GM18508 (cell line): ENCODE measurements around the gene CAPN5.

Experiments used
- ATAC-seq: cut with Tn5 transposase; IDR thresholded peaks from one replicate; pipeline ENCODE4 v1.9.1; 2021; ENCODE audit warnings: moderate number of reproducible peaks; ENCODE audit not compliant: insufficient read depth, unreplicated experiment

CAPN5 gene

DNA sequence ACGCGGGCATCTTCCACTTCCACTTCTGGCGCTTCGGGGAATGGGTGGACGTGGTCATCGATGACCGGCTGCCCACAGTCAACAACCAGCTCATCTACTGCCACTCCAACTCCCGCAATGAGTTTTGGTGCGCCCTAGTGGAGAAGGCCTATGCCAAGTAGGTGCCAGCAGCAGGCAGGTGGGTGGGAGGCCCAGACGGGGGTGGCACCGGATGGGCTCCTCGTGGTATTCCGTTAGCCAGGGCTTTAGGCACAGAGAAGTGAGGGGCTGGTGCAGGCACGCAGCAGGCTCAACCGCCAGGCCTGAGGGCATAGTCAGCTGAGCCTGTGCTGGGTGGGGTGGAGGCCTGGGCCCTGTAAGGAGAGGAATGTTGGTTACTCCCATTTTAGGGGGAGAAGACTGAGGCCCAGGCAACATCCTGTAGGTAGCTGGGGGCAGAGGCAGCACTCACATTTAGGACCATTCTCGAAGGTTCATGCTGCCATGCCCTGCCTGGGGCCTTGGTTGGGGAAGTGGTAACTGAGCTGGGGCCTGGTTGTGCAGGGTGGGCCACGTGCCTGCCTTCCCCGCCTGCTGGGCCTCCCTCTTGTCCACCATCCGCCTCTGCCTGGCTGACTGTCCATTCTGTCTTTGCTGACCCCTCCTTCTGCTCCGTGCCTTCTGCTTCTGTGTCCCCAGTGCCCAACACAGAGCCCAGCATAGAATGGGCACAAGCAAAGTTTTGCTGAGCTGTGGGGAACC is 46.0 kb downstream of the CAPN5 start:
- ATAC-seq, result no peak

DNA sequence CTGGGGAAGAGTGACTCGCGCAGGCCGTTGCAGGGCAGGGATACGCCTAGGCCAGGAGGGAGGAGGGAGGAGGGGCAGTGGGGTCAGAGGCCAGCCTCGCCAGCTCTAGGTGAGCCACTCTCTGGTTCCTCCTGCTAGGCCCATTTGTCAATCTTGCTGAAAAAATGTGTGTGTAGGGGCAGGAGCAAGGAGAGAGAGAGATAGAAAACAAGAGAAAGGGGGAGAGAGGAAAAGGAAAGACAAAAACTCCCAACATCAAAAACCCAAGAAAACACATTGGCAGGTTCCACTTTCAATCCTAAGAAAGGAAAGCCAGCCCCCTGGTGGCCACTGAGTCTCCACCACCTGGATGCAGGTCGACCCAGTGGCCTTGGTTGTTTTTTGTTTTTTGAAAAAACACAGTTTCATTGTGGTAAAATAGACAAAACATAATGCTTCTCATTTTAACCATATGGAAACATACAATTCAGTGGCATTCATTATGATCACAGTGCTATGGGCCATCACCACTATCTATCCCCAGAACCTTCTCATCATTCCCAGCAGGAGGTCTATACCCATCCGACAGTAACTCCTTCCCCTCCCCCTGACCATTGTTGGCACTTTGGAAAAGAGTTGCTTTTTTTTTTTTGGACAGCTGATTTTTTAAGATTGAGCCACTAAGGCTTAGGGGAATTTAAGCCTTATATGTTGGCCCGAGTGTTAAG is 46.8 kb downstream of the CAPN5 start:
- no peak for ATAC-seq

DNA sequence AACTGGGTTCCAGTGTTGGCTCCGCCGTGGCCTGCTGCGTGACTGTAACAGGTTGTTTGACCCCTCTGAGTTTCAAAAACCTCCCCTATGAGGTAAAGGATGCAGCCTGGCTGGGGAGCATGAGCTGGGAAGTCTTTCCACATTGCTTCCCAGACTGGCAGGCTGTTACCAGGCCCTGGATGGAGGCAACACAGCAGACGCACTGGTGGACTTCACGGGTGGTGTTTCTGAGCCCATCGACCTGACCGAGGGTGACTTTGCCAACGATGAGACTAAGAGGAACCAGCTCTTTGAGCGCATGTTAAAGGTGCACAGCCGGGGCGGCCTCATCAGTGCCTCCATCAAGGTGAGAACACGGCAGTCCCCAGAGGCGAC is 47.3 kb downstream of the CAPN5 start:
- no peak for ATAC-seq

DNA sequence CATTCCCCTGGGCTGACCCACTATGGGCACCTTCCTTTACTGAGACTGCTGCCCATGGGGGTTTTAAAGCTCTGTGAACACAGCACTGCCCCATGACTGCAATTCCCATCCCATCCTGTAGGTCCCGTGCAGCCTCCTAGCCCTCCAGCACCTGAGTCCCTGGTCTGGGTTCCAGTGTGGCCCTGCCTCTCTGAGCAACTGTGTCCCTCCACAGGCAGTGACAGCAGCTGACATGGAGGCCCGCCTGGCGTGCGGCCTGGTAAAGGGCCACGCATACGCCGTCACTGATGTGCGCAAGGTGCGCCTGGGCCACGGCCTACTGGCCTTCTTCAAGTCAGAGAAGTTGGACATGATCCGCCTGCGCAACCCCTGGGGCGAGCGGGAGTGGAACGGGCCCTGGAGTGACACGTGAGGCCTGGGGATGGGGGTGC is 48.4 kb downstream of the CAPN5 start:
- ATAC-seq, result no peak

DNA sequence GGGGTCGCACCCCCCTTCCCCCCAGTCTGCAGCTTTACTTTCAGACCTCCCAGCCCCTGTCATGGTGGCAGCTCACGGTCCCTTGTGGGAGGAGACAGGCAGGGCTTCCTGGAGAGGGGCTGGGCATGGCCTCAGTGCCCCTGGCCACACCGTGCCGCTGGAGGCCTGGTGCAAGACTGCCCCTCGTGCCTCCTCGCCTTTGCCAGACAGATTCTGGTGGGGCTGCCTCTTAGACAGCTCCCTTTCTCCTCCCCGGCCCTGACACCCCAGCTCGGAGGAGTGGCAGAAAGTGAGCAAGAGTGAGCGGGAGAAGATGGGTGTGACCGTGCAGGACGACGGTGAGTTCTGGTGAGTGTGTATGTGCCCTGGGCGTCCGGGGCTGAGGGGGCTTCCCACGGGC is 49.2 kb downstream of the CAPN5 start:
- no peak for ATAC-seq

DNA sequence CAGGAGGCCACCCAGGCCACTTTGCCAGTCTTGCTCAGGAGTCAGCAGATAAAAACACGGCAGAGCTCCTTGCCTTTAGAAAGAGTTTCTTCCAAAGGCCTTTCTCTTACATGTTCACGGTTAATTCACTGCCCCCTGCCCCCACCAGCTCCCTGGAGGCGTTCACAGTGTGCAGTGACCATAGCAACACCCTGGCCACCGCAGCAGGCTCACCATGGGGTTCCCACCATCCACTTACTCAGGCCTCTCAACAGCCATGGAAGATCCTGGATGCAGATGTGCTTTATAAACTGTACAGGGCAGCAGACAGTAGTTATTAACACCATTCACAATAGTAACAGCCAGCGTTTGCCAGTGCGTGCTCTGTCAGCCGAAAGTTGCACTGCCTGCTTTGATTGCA is 50.7 kb downstream of the CAPN5 start:
- no peak for ATAC-seq

DNA sequence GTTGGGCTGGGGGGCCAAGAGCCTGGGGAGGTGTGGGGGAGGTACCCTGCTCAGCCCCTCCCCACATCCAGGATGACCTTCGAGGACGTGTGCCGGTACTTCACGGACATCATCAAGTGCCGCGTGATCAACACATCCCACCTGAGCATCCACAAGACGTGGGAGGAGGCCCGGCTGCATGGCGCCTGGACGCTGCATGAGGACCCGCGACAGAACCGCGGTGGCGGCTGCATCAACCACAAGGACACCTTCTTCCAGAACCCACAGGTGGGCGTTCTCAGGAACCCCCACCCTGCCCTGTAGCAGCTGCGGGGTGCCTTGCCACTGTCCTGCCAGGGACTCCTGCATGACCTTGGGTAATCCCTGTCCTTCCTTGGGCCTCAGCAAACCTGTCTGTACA is 51.3 kb downstream of the CAPN5 start:
- no peak for ATAC-seq

DNA sequence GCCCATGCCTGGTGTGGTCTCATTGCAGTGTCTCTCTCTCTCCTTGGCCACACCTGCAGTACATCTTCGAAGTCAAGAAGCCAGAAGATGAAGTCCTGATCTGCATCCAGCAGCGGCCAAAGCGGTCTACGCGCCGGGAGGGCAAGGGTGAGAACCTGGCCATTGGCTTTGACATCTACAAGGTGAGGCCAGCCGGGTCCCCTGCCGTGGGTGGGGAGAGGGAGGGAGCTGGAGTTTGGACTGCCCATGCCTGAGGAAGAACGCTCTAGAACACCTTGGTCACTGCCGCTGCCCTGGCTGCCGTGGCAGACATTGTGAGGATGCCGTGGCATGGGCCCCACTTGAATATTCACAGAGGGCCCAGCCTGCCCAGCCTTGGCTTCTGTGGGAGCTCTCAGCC is 52.2 kb downstream of the CAPN5 start:
- no peak for ATAC-seq

DNA sequence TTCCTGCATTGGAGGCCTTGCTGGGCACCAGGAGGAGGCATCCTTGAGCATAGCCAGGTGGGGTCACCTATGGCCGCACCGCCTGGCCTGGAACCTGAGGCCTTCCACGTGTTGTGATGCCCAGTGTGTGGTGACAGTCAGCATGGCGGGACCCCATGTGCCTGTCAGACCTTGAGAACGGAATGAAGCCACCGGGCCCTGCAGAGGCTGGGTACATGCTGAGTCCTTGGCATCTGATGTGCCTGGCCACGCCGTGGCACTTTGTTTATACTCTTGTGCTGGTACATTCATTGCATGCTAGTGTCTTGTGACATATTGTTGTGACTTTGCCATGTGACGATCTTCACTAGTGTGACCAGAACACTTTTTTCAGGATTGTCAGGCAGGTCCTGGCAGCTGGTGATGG is 52.8 kb downstream of the CAPN5 start:
- ATAC-seq, result no peak

DNA sequence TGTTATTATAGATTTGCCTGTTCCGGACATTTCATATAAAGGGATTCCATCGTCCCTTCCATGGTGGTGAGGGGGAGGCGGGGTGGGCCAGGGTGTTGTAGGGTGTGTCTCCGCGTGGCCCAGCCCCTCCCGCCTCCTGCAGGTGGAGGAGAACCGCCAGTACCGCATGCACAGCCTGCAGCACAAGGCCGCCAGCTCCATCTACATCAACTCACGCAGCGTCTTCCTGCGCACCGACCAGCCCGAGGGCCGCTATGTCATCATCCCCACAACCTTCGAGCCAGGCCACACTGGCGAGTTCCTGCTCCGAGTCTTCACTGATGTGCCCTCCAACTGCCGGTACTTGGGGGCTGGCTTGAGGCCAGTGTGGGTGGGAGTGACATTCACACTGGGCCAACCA is 53.8 kb downstream of the CAPN5 start:
- no peak for ATAC-seq

DNA sequence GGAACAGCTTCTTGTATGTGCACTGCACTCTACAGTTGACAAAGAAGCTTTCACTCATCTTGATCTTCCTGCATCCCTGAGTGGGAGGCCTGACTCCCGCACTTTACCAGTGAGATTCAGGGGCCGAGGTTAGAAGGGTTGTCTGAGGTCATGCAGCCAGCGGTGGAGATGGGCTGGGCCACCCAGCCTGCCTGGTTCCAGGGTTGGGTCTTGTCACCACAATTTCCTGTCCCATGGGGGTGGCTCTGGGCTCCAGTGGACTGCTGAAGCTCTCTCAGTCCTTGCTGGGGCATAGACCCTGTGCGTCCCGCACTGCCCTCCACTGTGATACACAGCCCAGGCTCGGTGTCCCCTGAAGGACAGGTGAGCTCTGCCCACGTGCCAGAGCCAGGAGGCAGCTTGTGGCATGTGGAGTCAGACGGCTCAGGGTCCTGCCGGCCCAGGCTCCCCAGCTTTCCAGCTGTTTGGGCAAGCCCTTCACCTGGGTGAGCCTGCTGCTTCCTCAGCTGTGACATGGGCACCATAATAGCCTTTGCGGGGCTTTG is 54.4 kb downstream of the CAPN5 start:
- no peak for ATAC-seq

DNA sequence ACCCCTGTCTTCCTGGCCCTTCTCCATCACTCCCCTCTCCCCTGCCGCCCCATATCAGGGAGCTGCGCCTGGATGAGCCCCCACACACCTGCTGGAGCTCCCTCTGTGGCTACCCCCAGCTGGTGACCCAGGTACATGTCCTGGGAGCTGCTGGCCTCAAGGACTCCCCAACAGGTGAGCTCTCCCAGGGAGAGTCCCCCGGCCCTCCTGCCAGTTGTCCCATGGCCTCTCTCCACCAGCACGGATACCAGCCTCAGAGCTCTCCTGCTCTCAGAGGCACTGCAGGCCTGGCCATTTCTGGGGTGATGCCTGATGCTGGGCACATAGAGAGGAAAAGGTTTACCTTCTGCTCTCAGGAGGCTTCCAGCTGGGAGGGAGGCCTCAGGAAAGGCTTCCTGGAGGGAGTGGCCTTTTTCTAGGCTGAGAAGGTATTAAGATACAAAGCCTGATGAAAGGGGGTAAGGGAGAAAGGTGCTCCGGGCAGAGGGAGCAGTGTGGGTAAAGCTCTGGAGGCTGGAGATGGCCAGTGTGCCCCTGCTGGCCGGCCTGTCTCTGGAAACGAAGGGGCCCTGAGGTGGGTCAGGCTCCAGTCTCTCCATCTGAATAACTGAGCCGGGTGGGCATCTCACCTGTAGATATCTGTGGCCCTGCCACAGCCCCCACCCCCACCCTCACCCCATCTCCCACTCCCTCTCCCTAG is 55.3 kb downstream of the CAPN5 start:
- no peak for ATAC-seq

DNA sequence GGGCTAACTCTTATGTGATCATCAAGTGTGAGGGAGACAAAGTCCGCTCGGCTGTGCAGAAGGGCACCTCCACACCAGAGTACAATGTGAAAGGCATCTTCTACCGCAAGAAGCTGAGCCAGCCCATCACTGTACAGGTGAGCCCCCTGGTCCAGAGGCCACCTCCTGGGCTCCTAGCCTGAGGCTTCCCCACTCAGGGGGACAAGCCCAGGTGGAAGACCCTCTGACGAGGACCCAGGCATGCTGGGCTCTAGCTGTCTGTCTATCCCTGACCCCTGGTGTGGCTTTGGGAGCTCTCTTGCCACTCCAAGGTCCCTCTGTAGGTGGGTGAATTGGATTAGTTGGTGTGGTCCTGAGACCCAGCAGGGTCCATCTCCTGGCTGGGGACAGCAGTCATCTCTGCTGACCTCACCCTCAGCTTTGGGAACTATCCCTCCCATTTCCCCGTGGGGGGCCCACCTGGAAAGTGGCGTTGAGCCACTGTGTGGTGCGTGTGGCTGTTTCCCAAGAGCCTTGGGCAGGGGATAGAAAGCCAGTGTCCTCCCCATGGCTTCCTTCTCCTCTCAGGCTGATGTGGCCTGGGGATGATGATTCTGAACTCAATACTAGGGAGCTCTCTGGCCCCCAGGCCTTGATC is 55.9 kb downstream of the CAPN5 start:
- no peak for ATAC-seq

DNA sequence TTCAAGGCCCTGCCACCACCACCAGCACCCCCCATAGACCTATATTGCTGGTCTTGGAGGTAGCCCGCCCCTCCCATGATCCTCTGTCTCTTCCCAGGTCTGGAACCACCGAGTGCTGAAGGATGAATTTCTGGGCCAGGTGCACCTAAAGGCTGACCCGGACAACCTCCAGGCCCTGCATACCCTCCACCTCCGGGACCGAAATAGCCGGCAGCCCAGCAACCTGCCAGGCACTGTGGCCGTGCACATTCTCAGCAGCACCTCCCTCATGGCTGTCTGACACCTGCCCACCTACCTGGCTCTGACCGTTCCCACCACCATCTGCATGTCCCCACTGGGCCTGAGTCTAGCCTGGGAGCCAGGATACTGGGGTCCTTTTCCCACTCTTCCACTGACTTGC is 56.8 kb downstream of the CAPN5 start:
- no peak for ATAC-seq

DNA sequence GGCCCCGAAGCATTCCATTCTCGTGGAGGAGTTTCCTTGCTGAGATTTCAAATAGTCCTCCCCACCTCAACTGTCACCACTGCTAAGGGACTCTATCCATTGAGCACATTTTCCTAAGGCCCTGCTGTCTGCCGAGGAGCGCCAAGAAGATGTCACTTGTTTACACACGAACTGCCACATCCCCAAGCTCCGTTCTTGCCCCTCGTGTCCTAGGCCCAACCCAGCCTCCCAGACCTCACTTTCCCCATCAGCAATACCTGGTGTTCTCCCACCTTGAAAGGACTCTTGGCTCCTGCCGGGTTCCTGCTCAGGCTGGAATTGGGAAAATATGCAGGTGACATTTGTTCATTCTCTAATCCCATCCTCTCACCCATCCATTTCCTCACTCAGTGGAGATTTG is 57.3 kb downstream of the CAPN5 start:
- ATAC-seq, result no peak

DNA sequence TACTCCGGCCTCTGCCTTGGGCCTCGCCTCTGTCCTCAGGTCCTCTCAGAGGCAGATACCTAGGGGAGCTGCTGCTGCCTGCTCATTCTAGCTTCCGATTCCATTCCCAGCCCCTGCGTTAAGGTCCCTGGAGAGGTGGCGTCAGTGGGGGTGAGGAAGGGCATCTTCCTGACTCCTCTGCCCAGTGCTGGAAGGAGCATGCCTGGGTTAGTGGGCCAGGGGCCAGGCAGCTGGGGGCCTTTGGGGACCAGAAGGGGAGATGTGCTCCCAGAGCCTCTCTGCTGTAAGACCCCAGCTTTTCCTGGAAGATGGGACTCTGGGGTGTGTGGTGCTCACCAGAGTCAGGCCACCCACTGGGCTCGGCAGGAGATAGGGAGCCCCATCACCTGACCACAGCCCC is 57.7 kb downstream of the CAPN5 start:
- no peak for ATAC-seq

DNA sequence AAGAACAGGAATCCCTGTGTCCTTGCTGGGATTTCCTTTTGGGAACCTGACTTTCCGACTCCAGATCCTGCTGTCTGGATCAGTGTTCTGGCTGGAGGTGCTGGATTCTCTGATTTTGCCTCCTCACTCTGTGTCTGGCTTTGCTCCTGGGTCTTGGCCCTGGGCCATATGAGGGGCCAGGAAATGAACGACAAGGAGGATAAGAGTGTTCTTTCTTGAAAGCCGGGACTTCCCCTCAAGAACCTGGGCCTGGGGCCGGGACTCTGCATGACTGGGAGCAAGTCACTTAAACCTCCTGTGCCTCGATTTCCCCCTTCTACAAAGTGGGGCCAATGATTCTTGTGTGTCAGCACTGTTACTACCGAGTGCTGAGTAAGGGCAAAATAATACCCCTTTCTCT is 58.4 kb downstream of the CAPN5 start:
- ATAC-seq, result no peak

DNA sequence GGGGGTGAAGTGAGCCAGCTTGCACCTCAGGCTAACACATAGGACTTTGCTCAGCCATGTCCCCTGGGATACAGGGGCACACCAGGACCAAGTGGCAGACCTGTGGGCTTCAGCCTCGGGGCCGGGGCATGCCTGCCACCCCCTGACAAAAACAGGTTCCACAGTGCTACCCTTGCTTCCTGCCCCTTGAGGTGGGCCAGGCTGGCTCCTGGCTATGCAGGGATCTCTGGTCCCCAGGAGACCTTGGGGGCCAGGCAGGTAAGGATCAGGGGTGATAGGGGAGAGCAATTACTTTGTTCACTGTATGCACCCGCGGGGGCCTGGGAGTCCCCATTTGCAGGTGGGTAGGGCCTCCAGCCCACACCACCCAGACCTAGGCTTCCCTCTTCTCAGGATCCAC is 58.9 kb downstream of the CAPN5 start:
- no peak for ATAC-seq

DNA sequence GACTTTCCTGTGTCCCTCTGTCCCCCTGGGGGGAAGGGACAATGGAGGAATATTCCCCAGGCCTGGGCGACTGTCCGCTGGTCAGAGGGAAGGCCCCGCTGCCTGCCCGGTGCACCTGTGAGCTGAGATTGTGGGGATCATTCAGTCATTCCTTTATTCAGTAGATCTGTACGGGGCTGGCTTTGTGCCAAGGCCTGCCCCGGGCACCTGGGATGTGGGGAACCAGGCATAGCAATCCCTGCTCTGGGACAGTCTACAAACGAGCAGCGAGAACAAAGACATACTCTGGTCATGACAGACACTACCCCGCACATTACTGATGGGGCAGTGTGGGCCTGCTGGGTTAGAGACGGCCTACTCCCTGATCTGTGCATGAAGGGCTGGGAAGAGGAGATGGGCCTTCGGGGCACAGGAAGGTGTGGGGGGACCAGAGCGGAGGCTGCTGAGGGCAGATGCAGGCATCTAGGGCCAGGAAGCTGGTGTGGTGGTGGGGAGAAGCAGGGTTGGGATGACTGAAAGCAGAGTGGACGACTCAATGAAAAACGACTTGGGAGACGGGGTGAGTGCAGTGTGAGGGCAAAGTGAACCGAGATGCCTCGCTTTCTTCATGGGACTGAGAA is 59.5 kb downstream of the CAPN5 start:
- ATAC-seq, result no peak

DNA sequence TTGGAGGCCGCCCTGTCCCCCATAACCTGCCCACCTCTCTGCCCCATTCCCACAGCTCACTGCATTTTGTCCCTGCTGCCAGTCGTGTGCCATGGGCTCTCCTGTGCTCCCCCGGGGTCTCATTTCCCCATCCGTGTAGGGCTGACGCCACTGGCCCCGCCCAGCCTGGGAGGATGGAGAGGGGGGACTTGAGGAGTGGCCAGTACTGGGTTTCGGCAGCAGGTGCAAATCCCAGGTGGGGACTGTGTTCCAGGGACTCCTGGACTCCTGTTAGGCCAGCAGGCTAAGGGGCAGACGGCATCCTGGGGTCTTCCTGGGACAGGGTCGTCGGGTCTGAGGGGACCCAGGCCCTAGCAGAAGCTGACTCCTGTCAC is 60.1 kb downstream of the CAPN5 start:
- no peak for ATAC-seq
